ENCODE results near the gene OCLN. TPM values are rescaled to one million over a fixed set of nuclear protein-coding genes. Genes with fewer than 3 reads are reported as not detected.

Gene OCLN
- total RNA-seq, 1 experiment from 2014 or later = 102 TPM

- no peaks in the 10 kb centered on the region for H3K27me3 ChIP-seq (ENCODE audit: control insufficient read depth, insufficient read depth, low read length)
- DNase-seq (ENCODE audit: low read depth, low spot score) = no peak
- intact Hi-C loops (cut with micrococcal nuclease; ENCODE audit: unreplicated experiment) (no loop called here), in situ Hi-C loops (cut with HindIII; ENCODE audit: low pct_unique_long_range_greater_than_20kb, low sequenced_read_pairs) (no loop called here)
- BruUV-seq (replicated peaks) = no TSS peak
- TF ChIP-seq REST (IDR thresholded peaks at IDR 0.05; ENCODE audit: insufficient read depth in 1 of 2, low read depth in 2 of 2, low read length in 1 of 2) = no peak
- TF ChIP-seq POLR2AphosphoS5 (IDR thresholded peaks at IDR 0.05; ENCODE audit: low read depth, low read length) = no peak
- no peak for TF ChIP-seq SIN3A (IDR thresholded peaks at IDR 0.05; ENCODE audit: borderline replicate concordance, insufficient read depth, low read depth, low read length)
- no peak for TF ChIP-seq TCF7L2 (IDR thresholded peaks at IDR 0.05; ENCODE audit: low read depth, low read length)
- no peak for TF ChIP-seq CTCF (IDR thresholded peaks at IDR 0.05)
- ChIA-PET CTCF (no interaction called here), POLR2A (no interaction called here)
- peaks cover 4% of the 10 kb centered on the region; the same call in 1 of the 2 replicates for H3K4me1 ChIP-seq (ENCODE audit: control insufficient read depth, insufficient read depth, low read length)
- H3K4me3 ChIP-seq (ENCODE audit: low read depth in 2 of 2, low read length in 2 of 2) = no peak overlapping the region
- no peak overlapping the region for H3K27ac ChIP-seq (ENCODE audit: low read length)
- no peaks in the 10 kb centered on the region for H3K9me3 ChIP-seq (ENCODE audit: control insufficient read depth, insufficient read depth, low read depth, low read length)
- no peak for ATAC-seq
- no peaks in the 10 kb centered on the region; the same call in 1 of the 2 replicates for H3K36me3 ChIP-seq (ENCODE audit: control insufficient read depth, insufficient read depth, low read length)
Measured at GRCh38 chr5:69489246-69489645, 3.3 kb upstream of the OCLN start.

- TF ChIP-seq REST (IDR thresholded peaks at IDR 0.05; ENCODE audit: insufficient read depth in 1 of 2, low read depth in 2 of 2, low read length in 1 of 2) (no peak), SIN3A (IDR thresholded peaks at IDR 0.05; ENCODE audit: borderline replicate concordance, insufficient read depth, low read depth, low read length) (no peak), POLR2AphosphoS5 (IDR thresholded peaks at IDR 0.05; ENCODE audit: low read depth, low read length) (no peak), TCF7L2 (IDR thresholded peaks at IDR 0.05; ENCODE audit: low read depth, low read length) (no peak), CTCF (IDR thresholded peaks at IDR 0.05) (no peak)
- ChIA-PET CTCF (no interaction called here), POLR2A (no interaction called here)
- no peaks in the 10 kb centered on the region for H3K9me3 ChIP-seq (ENCODE audit: control insufficient read depth, insufficient read depth, low read depth, low read length)
- ATAC-seq (no peak), DNase-seq (ENCODE audit: low read depth, low spot score) (no peak)
- no peak overlapping the region for H3K4me3 ChIP-seq (ENCODE audit: low read depth in 2 of 2, low read length in 2 of 2)
- H3K27ac ChIP-seq (ENCODE audit: low read length) = no peak overlapping the region
- in situ Hi-C loops (cut with HindIII; ENCODE audit: low pct_unique_long_range_greater_than_20kb, low sequenced_read_pairs) (no loop called here), intact Hi-C loops (cut with micrococcal nuclease; ENCODE audit: unreplicated experiment) (no loop called here)
- peaks cover 19% of the 10 kb centered on the region for H3K4me1 ChIP-seq (ENCODE audit: control insufficient read depth, insufficient read depth, low read length)
- H3K36me3 ChIP-seq (ENCODE audit: control insufficient read depth, insufficient read depth, low read length) = no peaks in the 10 kb centered on the region; the same call in 1 of the 2 replicates
- BruUV-seq (replicated peaks) = TSS peak; percentile 94
- no peaks in the 10 kb centered on the region for H3K27me3 ChIP-seq (ENCODE audit: control insufficient read depth, insufficient read depth, low read length)
Measured at GRCh38 chr5:69491027-69491426, 1.6 kb upstream of the OCLN start.

All from Panc1 (cell line).